ENCODE results near the gene TCN1. TPM values are rescaled to one million over a fixed set of nuclear protein-coding genes. Genes with fewer than 3 reads are reported as not detected.
"Not testable (repeated sequence)": the region's sequence is repeated elsewhere in the genome, so short reads cannot be mapped to it uniquely, and the experiment has no call there.

The TCN1 gene
- total RNA-seq, 1 donor from 2014 or later = not detected

DNA sequence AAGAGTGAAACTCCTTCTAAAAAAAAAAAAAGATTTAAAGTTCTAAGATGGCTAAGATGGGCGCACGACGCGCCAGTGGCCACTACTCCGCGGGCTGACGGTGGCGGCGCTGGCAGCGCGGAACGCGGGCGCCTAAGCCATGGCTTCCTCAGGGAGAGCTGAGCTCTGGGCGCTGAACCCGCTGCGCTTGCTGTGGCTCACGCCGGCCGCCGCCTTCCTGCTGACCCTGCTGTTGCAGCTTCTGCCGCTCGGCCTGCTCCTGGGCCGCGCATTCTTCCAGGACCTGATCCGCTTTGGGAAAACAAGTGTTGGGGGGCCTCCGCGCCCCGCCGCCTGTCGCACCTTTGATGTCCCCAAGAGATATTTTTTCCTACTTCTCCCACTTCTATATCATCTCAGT lies 31.8 kb upstream of the TCN1 start:
- H3K4me1 Mint-ChIP-seq = peaks cover 4% of the 10 kb centered on the region

GRCh38 chr11:59894616-59895015 lies 28.3 kb upstream of the TCN1 start:
- Histone ChIP-seq H3K27me3 (no peaks in the 10 kb centered on the region), H2AFZ (replicated peaks) (no peak overlapping the region), H3K4me2 (no peak overlapping the region), H3K9me3 (ENCODE audit: low read depth) (no peaks in the 10 kb centered on the region), H3F3A (ENCODE audit: low read depth) (no peaks in the 10 kb centered on the region), H3K9ac (no peak overlapping the region), H3K36me3 (no peaks in the 10 kb centered on the region), H3K4me1 (peaks cover 8% of the 10 kb centered on the region), H3K4me3 (no peak overlapping the region), H3K27ac (no peak overlapping the region), H4K20me1 (ENCODE audit: low read depth) (no peaks in the 10 kb centered on the region), H3K79me2 (ENCODE audit: low read depth) (no peaks in the 10 kb centered on the region)
- TF ChIP-seq EZH2 (IDR thresholded peaks at IDR 0.05) = no peak
- no peak for TF ChIP-seq EZH2phosphoT487 (IDR thresholded peaks at IDR 0.05)
- TF ChIP-seq, protein P1, sequence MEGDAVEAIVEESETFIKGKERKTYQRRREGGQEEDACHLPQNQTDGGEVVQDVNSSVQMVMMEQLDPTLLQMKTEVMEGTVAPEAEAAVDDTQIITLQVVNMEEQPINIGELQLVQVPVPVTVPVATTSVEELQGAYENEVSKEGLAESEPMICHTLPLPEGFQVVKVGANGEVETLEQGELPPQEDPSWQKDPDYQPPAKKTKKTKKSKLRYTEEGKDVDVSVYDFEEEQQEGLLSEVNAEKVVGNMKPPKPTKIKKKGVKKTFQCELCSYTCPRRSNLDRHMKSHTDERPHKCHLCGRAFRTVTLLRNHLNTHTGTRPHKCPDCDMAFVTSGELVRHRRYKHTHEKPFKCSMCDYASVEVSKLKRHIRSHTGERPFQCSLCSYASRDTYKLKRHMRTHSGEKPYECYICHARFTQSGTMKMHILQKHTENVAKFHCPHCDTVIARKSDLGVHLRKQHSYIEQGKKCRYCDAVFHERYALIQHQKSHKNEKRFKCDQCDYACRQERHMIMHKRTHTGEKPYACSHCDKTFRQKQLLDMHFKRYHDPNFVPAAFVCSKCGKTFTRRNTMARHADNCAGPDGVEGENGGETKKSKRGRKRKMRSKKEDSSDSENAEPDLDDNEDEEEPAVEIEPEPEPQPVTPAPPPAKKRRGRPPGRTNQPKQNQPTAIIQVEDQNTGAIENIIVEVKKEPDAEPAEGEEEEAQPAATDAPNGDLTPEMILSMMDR (IDR thresholded peaks at IDR 0.05) = no peak
- Mint-ChIP-seq H3K9me3 (peaks cover 2% of the 10 kb centered on the region), H3K27ac (no peak overlapping the region), H3K4me1 (peaks cover 4% of the 10 kb centered on the region), H3K27me3 (ENCODE audit: insufficient read depth, low read depth) (no peaks in the 10 kb centered on the region), H3K36me3 (no peaks in the 10 kb centered on the region), H3K4me3 (no peak overlapping the region)
- DNase-seq (ENCODE audit: low spot score) = no peak

More for the DNA sequence above, 31.8 kb upstream of the TCN1 start:
- Histone ChIP-seq H3K4me1 (no peaks in the 10 kb centered on the region), H3F3A (ENCODE audit: low read depth) (no peaks in the 10 kb centered on the region), H4K20me1 (ENCODE audit: low read depth) (no peaks in the 10 kb centered on the region), H2AFZ (replicated peaks) (no peak overlapping the region), H3K4me2 (no peak overlapping the region), H3K79me2 (ENCODE audit: low read depth) (no peaks in the 10 kb centered on the region), H3K4me3 (no peak overlapping the region), H3K27ac (no peak overlapping the region), H3K9ac (no peak overlapping the region), H3K9me3 (ENCODE audit: low read depth) (no peaks in the 10 kb centered on the region), H3K36me3 (no peaks in the 10 kb centered on the region), H3K27me3 (no peaks in the 10 kb centered on the region)
- Mint-ChIP-seq H3K27ac (no peak overlapping the region), H3K9me3 (peaks cover 2% of the 10 kb centered on the region), H3K36me3 (no peaks in the 10 kb centered on the region), H3K27me3 (ENCODE audit: insufficient read depth, low read depth) (no peaks in the 10 kb centered on the region), H3K4me3 (no peak overlapping the region)
- DNase-seq (ENCODE audit: low spot score) = no peak
- TF ChIP-seq, protein P1 (IDR thresholded peaks at IDR 0.05) = no peak
- no peak for TF ChIP-seq EZH2 (IDR thresholded peaks at IDR 0.05)

DNA sequence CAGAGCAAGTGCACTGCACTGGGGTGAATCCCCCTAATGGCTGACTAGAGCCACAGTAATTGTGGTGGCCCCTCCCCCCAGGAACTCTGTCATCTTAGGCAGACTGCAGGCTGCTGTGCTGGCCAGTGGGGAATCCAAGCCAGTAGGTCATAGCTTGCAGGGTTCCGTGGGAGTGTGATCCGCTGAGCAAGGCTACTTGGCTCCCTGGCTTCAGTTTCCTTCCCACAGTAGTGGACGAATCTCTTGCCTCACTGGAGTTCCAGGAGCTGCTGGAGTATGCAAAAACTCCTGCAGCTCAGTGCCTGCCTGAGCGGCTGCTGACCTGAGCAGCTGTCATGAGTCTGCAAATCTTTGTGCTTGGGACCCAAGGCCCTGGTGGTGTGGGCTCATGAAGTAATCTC lies 25.5 kb upstream of the TCN1 start:
- Histone ChIP-seq H4K20me1 (ENCODE audit: low read depth) (no peaks in the 10 kb centered on the region), H3K9me3 (ENCODE audit: low read depth) (no peaks in the 10 kb centered on the region), H3F3A (ENCODE audit: low read depth) (no peaks in the 10 kb centered on the region), H3K27me3 (no peaks in the 10 kb centered on the region), H3K4me2 (peak overlapping the region; percentile 42), H3K9ac (no peak overlapping the region), H3K4me3 (no peak overlapping the region), H3K36me3 (no peaks in the 10 kb centered on the region), H3K27ac (no peak overlapping the region), H3K79me2 (ENCODE audit: low read depth) (no peaks in the 10 kb centered on the region), H2AFZ (replicated peaks) (peak overlapping the region; percentile 98), H3K4me1 (peaks cover 8% of the 10 kb centered on the region)
- Mint-ChIP-seq H3K36me3 (no peaks in the 10 kb centered on the region), H3K4me1 (peaks cover 4% of the 10 kb centered on the region), H3K9me3 (peaks cover 18% of the 10 kb centered on the region), H3K27me3 (ENCODE audit: insufficient read depth, low read depth) (no peaks in the 10 kb centered on the region), H3K27ac (peak overlapping the region; percentile 62), H3K4me3 (no peak overlapping the region)
- peak; percentile 64 for DNase-seq (ENCODE audit: low spot score)
- no peak for TF ChIP-seq EZH2 (IDR thresholded peaks at IDR 0.05)
- TF ChIP-seq EZH2phosphoT487 (IDR thresholded peaks at IDR 0.05) = no peak
- TF ChIP-seq, protein P1 (IDR thresholded peaks at IDR 0.05) = no peak

GRCh38 chr11:59887156-59887555 lies 20.9 kb upstream of the TCN1 start:
- not testable (repeated sequence) for H3K4me3 Mint-ChIP-seq; H3K27ac ChIP-seq; H3K36me3 ChIP-seq; H3K4me1 ChIP-seq; H4K20me1 ChIP-seq (ENCODE audit: low read depth); H3K27ac Mint-ChIP-seq; H3K9ac ChIP-seq; H3K4me2 ChIP-seq; H3K27me3 ChIP-seq; H3K4me3 ChIP-seq; H2AFZ ChIP-seq (replicated peaks); H3K4me1 Mint-ChIP-seq; H3K36me3 Mint-ChIP-seq; H3K79me2 ChIP-seq (ENCODE audit: low read depth); DNase-seq (ENCODE audit: low spot score); H3K27me3 Mint-ChIP-seq (ENCODE audit: insufficient read depth, low read depth); H3K9me3 ChIP-seq (ENCODE audit: low read depth); H3F3A ChIP-seq (ENCODE audit: low read depth)
- peaks cover 19% of the 10 kb centered on the region for H3K9me3 Mint-ChIP-seq
